HG03066 (cell line): ENCODE results near the gene GJA3.
A peak's percentile ranks its signal among the peaks of the same experiment; 100 is the strongest.

Source experiments
- ATAC-seq: cut with Tn5 transposase; IDR thresholded peaks from one replicate; pipeline ENCODE4 v1.9.1; 2021; ENCODE audit warnings: low read depth; ENCODE audit not compliant: unreplicated experiment

GJA3 gene

GRCh38 chr13:20160306-20161274 lies at the start of gene GJA3:
Gene GJA3, minus strand, starts transcription at chr13:20161052. Its CDS starts 17,764 bp downstream, at chr13:20143288.
- peak; percentile 42 for ATAC-seq

DNA sequence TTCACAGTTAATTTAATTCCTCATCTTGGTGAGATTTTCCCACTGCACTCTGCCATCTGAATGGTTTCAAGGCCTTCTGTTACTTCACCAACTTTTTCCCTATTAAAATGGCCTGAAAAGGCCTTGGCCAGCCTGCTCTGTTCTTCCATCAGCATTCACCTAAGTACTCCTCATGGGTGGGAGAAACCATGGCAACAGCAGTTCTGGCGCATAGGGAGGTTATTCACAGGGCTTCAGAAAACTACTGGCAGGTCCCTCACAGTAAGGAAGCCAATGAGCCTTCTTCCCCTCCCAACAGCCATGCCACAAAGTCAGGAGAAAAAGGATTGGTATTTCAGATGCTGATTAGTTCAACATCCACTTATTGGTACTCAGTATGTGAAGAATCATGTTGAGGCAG lies 49.1 kb upstream of the GJA3 start:
- no peak for ATAC-seq

DNA sequence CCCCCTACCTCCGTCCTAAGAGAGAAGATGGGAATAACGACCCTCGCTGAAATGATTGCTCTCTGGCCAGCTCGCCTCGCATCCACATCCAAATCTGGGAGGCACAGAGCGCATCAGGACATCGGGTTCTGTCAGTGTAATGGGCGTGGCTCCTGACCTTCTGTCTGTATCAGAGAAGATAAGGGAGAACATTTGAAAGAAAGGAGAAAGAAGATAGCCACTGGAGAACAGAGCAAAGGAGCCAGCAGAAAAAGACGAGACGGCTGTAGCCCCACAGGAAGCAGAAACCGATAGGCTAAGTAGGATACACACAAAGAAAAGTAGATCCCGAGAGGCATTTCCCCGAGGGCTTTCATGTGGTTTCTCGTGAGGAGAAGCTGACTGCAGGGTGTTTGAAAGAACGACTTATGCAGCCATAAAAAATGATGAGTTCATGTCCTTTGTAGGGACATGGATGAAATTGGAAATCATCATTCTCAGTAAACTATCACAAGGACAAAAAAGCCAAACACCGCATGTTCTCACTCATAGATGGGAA lies 45.9 kb upstream of the GJA3 start:
- ATAC-seq, result no peak

DNA sequence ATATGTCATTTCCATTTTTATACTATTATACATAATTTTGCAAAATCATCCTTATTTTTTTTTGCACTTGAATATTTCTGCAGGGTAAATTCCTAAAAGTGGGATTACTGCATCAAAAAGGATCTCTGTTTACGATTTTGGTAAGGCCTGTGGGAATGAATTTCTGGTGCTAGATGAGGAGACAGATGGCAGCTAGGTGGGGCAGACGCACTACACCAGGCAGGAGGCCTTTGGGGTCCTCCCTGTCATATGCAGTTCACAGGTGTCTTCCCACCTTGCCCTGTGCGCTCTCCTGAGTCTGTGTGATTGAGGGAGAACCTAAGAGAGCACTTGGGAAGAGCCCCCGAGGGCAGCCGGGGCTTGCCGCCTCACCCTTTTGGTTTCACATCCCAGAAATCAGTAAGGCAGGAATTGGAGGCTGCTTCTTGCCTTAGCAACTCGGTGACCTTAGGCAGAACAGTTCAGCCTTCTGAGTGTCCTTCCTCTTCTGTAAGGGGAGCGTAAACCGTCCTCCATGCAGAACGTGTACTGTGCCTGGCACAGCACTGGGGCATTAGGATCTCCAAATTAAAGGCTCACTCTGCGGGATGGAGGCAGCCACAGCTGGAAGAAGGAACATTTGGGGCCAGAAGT lies 45.3 kb upstream of the GJA3 start:
- no peak for ATAC-seq

DNA sequence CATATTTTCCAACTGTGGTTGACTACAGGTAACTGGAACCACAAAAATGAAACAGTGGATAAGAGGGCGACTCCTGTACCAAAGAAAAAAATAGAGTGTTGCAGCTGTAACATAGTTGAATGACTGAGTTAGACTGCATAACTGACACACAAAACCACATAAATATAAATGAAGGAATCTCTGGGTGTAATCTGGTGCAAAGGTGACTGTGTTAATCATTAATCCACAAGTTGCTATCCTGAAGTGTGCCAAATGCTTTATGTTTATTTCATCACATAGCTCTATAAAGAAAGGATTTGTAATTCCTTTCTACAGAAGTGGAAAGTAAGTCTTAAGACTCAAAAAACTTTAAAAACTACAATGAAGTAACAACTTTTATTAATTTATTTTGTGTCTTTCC lies 37.9 kb upstream of the GJA3 start:
- no peak for ATAC-seq

DNA sequence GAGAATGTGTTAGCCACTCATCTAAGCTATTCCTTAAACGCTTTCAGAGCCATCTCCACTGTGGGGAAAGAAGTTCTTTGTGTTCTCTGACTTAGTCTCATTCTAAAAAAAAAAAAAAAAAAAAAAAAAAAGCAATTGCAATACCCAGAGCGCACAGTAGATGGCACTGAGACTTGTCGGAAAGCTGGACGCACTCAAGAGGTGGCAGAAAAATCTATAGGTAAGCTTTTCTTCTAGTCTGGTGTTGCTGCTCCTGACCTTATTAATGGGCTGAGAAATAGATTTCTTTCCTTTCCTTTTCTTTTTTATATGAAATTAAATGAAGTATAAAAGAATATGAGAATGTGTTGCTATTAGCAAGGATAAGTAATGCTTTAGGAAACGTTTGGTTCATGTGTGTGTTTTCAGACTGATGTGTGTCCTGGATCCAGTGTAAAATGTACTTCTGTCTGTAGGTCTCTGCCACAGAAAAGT lies 36.5 kb upstream of the GJA3 start:
- ATAC-seq, result no peak

DNA sequence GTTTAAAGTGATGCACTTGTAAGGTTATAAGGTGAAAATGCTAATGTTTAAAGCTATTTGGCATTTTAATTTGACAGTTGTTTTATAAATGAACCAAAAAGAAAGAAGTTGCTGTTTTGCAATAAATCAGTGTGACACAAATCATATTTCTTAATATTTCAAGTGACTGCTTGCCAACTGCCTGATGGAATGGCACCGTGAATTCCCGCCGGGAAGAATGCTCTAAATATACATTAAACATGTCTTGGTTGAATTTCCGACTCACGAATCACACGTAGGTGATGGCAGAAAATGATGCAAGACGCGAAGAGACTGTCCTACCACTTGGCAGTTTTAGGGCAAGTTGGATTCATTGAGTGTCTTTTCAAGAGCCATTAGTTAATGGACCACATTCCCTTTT lies 34.9 kb upstream of the GJA3 start:
- ATAC-seq, result no peak

DNA sequence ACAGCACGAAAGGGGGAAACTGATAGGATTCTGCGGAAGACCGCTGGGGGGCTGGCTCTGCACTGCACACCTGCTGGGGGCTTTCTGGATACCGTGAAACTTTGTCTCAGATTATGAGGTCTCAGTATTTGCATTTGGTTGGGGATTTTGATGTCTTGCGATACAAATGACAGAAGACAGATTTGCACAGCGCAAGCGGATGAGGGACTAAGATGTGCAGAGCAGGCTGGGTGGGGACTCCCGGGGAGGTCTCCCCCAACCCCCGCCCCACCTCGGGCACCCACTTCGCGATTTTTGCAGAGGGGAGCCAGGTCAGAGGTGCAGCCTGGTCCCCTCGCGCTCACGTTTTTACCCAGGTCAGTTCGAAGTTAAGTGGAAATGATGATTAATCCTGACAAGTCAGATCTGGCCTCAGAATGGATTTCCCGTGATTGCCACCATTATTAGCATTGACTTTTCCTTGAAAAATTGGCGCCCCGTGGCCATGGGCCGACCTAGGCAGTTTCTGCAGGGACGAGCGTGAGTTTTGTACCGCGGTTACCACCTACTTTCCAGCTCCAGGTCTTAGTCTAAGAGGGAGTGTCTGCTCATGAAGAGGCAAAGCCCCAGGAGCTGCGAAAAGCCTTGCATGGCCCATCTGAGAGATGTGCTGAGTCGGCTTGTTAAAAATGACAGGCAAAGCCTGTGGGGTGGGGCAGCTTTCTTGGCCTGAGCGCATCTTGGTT lies 33.2 kb upstream of the GJA3 start:
- ATAC-seq, result no peak

DNA sequence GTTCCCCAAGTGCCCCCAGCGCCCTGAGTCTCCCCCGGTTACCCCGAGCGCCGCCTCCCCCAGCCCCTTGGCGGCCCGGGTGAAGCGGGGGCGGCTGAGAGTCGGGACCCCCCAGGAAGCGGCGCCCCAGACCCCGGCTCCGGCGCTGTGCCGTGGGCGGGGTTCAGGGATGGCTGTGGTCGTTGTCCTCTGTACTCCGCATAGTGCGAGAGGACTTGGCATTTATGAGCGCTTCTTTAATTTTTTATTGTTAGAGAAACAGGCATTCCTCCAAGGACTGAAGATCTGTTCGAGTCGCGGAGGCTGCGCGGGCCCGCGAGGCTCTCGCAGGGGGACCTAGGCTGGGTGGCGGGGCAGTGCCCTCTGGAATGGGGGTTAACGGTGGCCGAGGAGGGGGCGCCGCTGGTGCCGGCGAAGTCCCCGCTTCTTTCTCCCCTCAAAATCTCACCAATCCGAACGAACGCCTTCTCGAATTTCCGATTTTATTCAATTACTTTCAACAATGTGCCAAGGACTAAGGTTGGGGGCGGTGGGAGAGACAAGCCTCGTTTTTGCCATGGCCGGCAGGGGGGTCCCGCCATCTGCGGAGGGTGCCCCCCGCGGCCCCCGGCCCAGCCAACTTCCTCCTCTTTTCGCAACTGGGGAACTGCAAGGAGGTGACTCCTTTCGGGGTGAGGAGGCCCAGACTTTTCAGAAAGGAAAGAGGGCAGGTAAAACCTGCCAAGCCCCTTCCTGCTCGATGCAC lies 32.5 kb upstream of the GJA3 start:
- no peak for ATAC-seq

DNA sequence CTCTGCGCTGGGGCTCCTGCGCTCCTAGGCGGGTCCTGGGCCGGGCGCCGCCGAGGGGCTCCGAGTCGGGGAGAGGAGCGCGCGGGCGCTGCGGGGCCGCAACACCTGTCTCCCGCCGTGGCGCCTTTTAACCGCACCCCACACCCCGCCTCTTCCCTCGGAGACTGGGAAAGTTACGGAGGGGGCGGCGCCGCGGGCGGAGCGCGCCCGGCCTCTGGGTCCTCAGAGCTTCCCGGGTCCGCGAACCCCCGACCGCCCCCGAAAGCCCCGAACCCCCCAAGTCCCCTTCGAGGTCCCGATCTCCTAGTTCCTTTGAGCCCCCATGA lies 31.9 kb upstream of the GJA3 start, which contains the start of gene GJB2:
Gene GJB2, minus strand, starts transcription at position 103 of the 326 bp plus-strand sequence. CDS start 3,357 bp downstream, outside the sequence.
- no peak for ATAC-seq

GRCh38 chr13:20192158-20192835 lies 31.4 kb upstream of the GJA3 start:
- ATAC-seq, result no peak

DNA sequence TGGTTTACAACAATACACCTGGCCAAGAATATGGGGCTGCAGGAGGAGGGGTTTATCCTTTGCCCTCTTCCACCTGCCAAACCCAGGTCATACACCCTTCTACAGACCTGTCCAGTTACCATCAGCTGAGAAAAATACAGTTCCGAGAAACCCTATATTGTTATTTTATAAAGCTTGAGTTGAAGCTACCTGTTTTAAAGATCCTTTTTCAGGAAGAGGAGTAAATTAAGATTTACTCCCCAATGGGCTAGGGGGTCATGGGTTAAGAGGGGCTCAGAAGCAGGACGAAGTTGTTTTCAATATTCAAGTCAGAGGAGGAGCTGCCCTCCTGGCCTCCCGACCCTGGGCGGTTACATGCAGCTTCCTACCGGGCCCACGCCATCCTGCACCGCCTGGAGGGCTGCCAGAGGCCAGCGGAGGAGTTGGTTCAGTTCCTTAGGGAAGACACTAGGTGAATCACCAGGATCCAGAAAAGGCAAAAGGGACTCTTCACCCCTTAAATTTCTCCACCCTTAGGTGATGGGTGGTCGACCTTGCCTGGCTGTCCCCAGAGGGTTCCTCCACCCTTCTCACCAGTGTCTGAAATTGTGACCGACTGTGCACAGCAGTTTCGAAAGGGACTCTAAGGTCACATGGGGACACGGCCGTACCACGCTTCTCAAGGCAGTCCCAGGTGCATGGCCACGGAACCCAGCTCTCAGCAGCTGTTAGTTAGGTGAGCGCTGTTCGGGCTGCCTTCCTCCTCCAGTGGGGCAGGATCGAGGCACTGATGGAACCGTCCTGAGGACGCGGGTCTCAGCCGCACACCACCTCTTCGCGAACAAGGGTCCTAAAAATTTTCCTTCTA lies 30.7 kb upstream of the GJA3 start:
- ATAC-seq, result no peak

- no peak for ATAC-seq
These were observed 29.8 kb upstream of the GJA3 start for GRCh38 chr13:20190481-20191310.

DNA sequence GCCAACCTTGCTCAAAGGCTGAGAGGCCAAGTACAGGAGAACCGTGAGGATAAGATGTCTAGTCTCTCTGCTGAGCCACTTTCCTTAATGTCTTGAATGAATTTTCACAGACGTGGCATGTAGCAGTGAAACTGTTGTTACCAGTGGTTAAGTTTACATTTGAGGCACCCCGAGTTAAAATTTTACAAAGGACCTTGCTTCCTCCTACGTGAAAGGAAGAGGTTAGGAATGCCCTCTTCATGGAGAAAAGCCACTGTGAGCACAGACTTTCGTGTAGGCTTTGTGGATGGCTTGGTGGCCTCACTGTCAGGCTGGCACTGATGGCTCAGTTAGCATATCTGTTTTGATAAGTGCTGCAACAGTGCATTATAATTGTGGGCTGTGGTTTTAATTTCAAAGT lies 29.2 kb upstream of the GJA3 start:
- ATAC-seq, result no peak

DNA sequence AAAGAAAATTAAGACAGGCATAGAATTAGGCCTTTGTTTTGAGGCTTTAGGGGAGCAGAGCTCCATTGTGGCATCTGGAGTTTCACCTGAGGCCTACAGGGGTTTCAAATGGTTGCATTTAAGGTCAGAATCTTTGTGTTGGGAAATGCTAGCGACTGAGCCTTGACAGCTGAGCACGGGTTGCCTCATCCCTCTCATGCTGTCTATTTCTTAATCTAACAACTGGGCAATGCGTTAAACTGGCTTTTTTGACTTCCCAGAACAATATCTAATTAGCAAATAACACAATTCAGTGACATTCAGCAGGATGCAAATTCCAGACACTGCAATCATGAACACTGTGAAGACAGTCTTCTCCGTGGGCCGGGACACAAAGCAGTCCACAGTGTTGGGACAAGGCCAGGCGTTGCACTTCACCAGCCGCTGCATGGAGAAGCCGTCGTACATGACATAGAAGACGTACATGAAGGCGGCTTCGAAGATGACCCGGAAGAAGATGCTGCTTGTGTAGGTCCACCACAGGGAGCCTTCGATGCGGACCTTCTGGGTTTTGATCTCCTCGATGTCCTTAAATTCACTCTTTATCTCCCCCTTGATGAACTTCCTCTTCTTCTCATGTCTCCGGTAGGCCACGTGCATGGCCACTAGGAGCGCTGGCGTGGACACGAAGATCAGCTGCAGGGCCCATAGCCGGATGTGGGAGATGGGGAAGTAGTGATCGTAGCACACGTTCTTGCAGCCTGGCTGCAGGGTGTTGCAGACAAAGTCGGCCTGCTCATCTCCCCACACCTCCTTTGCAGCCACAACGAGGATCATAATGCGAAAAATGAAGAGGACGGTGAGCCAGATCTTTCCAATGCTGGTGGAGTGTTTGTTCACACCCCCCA lies 28.1 kb upstream of the GJA3 start:
- no peak for ATAC-seq

- no peak for ATAC-seq
These were observed 25.9 kb upstream of the GJA3 start for GRCh38 chr13:20186771-20187170.
